Activated naive CD4-positive, alpha-beta T cell treated with anti-CD3 and anti-CD28 coated beads, Interleukin-2, amount 50 U/mL, for 72 hours (primary cell): ENCODE results near the gene ECSCR. TPM values are rescaled to one million over a fixed set of nuclear protein-coding genes. Genes with fewer than 3 reads are reported as not detected.
"Not testable (repeated sequence)": the region's sequence is repeated elsewhere in the genome, so short reads cannot be mapped to it uniquely, and the experiment has no call there.

ENCODE experiments used
- ATAC-seq, 2 donors: fragments of 150-1000 bp; cut with Tn5 transposase; 2 replicates each; pipeline ENCODE4 v1.10.0; 2021; ENCODE audit warnings: mild to moderate bottlenecking in 2 of 2, moderate library complexity in 2 of 2
- DNase-seq, 2 donors: peaks; one replicate each; pipeline ENCODE4 v3.0.0; 2021 to 2022; ENCODE audit warnings: low spot score in 2 of 2
- H3K27ac Mint-ChIP-seq, 2 donors: one replicate each; pipeline ENCODE4 v1.8.0; 2022; ENCODE audit warnings: mild to moderate bottlenecking in 2 of 2, mixed read lengths in 2 of 2
- H3K36me3 Mint-ChIP-seq, 2 donors: one replicate each; pipeline ENCODE4 v1.8.0; 2022; ENCODE audit warnings: mixed read lengths in 2 of 2
- H3K9me3 Mint-ChIP-seq, 2 donors: one replicate each; pipeline ENCODE4 v1.8.0; 2022; ENCODE audit warnings: mixed read lengths in 2 of 2
- total RNA-seq, 2 donors: library from RNA; stranded (reverse); gene quantifications; one replicate each; pipeline ENCODE4 v1.2.3, GENCODE V29; 2022

Gene ECSCR
- total RNA-seq, 2 donors from 2014 or later = 1.9 TPM; not detected in 1

GRCh38 chr5:139410993-139411828 is 51.3 kb downstream of the ECSCR start:
- DNase-seq = peak in 1 of 2 donors; percentile 31
- Mint-ChIP-seq H3K36me3 (peaks cover 9 to 31% of the 10 kb centered on the region in 2 donors), H3K9me3 (no peaks in the 10 kb centered on the region), H3K27ac (no peak overlapping the region)
- no peak for ATAC-seq

- DNase-seq = peak in 1 of 2 donors; percentile 3
- no peak for ATAC-seq
- Mint-ChIP-seq H3K36me3 (peaks cover 9 to 25% of the 10 kb centered on the region in 2 donors), H3K9me3 (no peaks in the 10 kb centered on the region), H3K27ac (no peak overlapping the region)
Measured at GRCh38 chr5:139410121-139410992, 52.2 kb downstream of the ECSCR start.

GRCh38 chr5:139409116-139409515 is 53.4 kb downstream of the ECSCR start:
- H3K9me3 Mint-ChIP-seq, H3K27ac Mint-ChIP-seq, ATAC-seq: not testable (repeated sequence)
- H3K36me3 Mint-ChIP-seq = peaks cover 9 to 25% of the 10 kb centered on the region in 2 donors
- peak in 1 of 2 donors; percentile 9 for DNase-seq

GRCh38 chr5:139408191-139408590 is 54.4 kb downstream of the ECSCR start:
- Mint-ChIP-seq H3K9me3 (no peaks in the 10 kb centered on the region), H3K36me3 (peaks cover 6 to 16% of the 10 kb centered on the region in 2 donors), H3K27ac (peak overlapping the region in 1 of 2 donors; percentile 6)
- DNase-seq (no peak), ATAC-seq (no peak)

- Mint-ChIP-seq H3K9me3 (no peaks in the 10 kb centered on the region), H3K27ac (peak overlapping the region; percentile 6 to 33), H3K36me3 (peaks cover 0 to 9% of the 10 kb centered on the region in 2 donors)
- DNase-seq (no peak), ATAC-seq (no peak)
Measured at GRCh38 chr5:139407517-139407916, 55.0 kb downstream of the ECSCR start.

- DNase-seq (no peak), ATAC-seq (no peak)
- Mint-ChIP-seq H3K27ac (peak overlapping the region in 1 of 2 donors; percentile 6), H3K36me3 (peaks cover 0 to 7% of the 10 kb centered on the region in 2 donors), H3K9me3 (no peaks in the 10 kb centered on the region)
Measured at GRCh38 chr5:139406963-139407362, 55.6 kb downstream of the ECSCR start.

GRCh38 chr5:139404484-139404840 is 58.1 kb downstream of the ECSCR start:
- H3K36me3 Mint-ChIP-seq = peaks cover 0 to under 1% of the 10 kb centered on the region in 2 donors
- DNase-seq (no peak), ATAC-seq (no peak)
- peak overlapping the region; percentile 92 to 98 for H3K27ac Mint-ChIP-seq
- no peaks in the 10 kb centered on the region for H3K9me3 Mint-ChIP-seq

- H3K9me3 Mint-ChIP-seq = no peaks in the 10 kb centered on the region
- peaks cover 0 to 5% of the 10 kb centered on the region in 2 donors for H3K36me3 Mint-ChIP-seq
- peak within 1 kb of the TSS; percentile 92 to 98 for H3K27ac Mint-ChIP-seq
- ATAC-seq (peak; percentile 94), DNase-seq (peak; percentile 97)
Measured at GRCh38 chr5:139403787-139404483, 58.6 kb downstream of the ECSCR start, which contains the start of gene SPATA24. Gene SPATA24 (minus strand): TSS chr5:139404089. CDS start chr5:139404060, 29 bp downstream.

GRCh38 chr5:139403418-139403786 is 59.1 kb downstream of the ECSCR start:
- peak overlapping the region; percentile 92 to 98 for H3K27ac Mint-ChIP-seq
- DNase-seq (no peak), ATAC-seq (peak in 1 of 2 donors; percentile 0)
- no peaks in the 10 kb centered on the region for H3K9me3 Mint-ChIP-seq
- peaks cover 0 to 5% of the 10 kb centered on the region in 2 donors for H3K36me3 Mint-ChIP-seq

GRCh38 chr5:139402561-139403158 is 59.9 kb downstream of the ECSCR start:
- ATAC-seq (no peak), DNase-seq (peak in 1 of 2 donors; percentile 26)
- H3K36me3 Mint-ChIP-seq = peaks cover 0 to 5% of the 10 kb centered on the region in 2 donors
- H3K9me3 Mint-ChIP-seq = no peaks in the 10 kb centered on the region
- peak overlapping the region; percentile 24 to 92 for H3K27ac Mint-ChIP-seq

- H3K9me3 Mint-ChIP-seq = no peaks in the 10 kb centered on the region
- H3K27ac Mint-ChIP-seq = no peak overlapping the region
- peaks cover 5 to 9% of the 10 kb centered on the region in 2 donors for H3K36me3 Mint-ChIP-seq
- ATAC-seq = no peak
- no peak for DNase-seq
Measured at GRCh38 chr5:139401546-139401945, 61.0 kb downstream of the ECSCR start.

- Mint-ChIP-seq H3K9me3 (no peaks in the 10 kb centered on the region), H3K27ac (no peak overlapping the region), H3K36me3 (peaks cover 5 to 13% of the 10 kb centered on the region in 2 donors)
- no peak for DNase-seq
- ATAC-seq = no peak
Measured at GRCh38 chr5:139399501-139400121, 62.9 kb downstream of the ECSCR start.

Other genes starting within 250 kb of the ECSCR start
- gene MATR3, start 169.0 kb downstream of the ECSCR start, total RNA-seq = 100 to 1,000 TPM; 160 to 182 TPM
- gene PAIP2, start 120.9 kb downstream of the ECSCR start, total RNA-seq = 100 to 1,000 TPM in 1 of 2 donors, 10 to 100 TPM in 1; 85.7 to 111 TPM
- 1 to 10 TPM in 1 of 2 donors, under 1 TPM in 1; 0.25 to 2.3 TPM for gene SLC23A1, start 79.4 kb downstream of the ECSCR start, total RNA-seq
- gene MZB1, start 72.8 kb downstream of the ECSCR start, total RNA-seq = 10 to 100 TPM; 14.2 to 24.1 TPM
- gene PROB1, start 67.6 kb downstream of the ECSCR start, total RNA-seq = 1 to 10 TPM; 3.3 to 4.3 TPM
- gene SPATA24, start 58.7 kb downstream of the ECSCR start, total RNA-seq = 1 to 10 TPM; 6.8 to 8.9 TPM
- gene DNAJC18, start 23.2 kb downstream of the ECSCR start, total RNA-seq = 10 to 100 TPM; 13.5 to 47.3 TPM
- under 1 TPM; 0.11 to 0.53 TPM for gene SMIM33, start 8.3 kb upstream of the ECSCR start, total RNA-seq
- gene STING1, start 20.0 kb upstream of the ECSCR start, total RNA-seq = 100 to 1,000 TPM; 128 to 254 TPM
- gene UBE2D2, start 98.6 kb upstream of the ECSCR start, total RNA-seq = 100 to 1,000 TPM; 232 to 249 TPM
- gene CXXC5, start 185.6 kb upstream of the ECSCR start, total RNA-seq = 1 to 10 TPM; 1.8 to 3.5 TPM